Iris pigment epithelial cell (primary cell): ENCODE measurements around the gene ABHD14A.
"Not testable (repeated sequence)": the region's sequence is repeated elsewhere in the genome, so short reads cannot be mapped to it uniquely, and the experiment has no call there.

Experiments
- DNase-seq: peaks from one replicate; pipeline ENCODE4 v3.0.0-alpha.2; 2011; ENCODE audit warnings: low read depth

Gene ABHD14A

DNA sequence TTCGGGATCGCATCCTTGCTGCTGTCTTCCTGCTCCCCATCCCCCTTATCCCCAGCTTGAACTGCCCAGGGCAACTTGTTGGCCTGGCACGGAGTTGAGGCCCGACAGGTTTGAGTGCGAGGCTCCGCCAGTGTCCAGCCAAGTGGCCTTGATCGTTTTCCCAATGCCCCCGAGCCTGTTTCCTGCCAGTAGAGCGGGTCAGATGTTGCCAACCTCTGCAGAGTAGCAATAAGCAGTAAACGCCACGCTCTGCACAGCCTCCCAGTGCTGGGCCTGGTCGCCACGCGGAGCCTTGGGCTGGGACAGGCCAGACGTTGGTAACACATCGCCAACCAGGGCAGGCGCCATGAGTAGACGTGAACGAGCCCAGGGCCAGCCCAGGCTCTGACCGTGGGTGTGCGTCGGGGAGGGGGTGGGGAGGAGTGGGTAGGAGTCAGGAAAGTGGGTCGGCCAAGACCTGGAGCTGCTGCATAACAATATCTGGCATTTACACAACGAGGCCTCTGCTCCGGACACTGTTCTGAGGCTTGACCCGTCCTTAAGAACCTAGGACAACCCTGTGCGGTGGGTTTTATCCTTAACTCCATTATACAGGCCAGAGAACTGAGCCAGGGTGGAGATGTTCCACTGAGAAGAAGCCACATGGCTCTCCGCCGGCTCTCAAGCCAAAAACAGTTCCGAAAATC lies 444 bp upstream of the ABHD14A start:
- DNase-seq: no peak

DNA sequence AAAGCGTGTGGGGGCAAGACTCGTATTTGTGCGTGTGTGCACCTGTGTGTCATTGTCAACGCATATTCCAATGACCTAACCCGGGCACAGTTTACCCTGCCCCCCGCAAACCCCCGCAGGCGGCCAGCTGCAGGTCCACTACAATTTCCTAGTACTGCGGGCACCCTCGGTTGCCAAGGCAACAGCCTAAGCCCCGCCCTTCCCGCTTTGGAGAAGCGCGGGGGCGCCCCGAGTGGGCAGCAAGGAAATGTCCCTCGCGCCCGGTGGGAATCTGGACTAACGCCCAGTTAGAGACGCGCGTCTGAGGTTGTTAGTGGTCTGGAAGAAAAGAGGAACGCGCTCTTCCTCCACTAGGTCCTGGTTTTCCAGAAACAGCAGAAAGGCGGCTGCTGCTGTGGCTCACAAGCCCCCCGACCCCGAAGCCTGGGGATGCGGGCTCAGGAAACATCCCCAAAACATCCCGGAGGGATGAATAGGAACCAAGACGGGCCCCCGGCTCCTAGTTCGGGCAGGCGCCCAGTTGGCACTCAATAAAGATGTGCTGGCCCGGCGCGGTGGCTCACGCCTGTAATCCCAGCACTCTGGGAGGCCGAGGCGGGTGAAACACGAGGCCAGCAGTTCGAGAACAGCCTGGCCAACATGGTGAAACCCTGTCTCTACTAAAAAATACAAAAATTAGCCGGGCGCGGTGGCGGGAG lies 1.1 kb downstream of the ABHD14A start:
- DNase-seq: peak; percentile 59

- DNase-seq: no peak
Measured at GRCh38 chr3:51977446-51978142, 2.7 kb downstream of the ABHD14A start.

DNA sequence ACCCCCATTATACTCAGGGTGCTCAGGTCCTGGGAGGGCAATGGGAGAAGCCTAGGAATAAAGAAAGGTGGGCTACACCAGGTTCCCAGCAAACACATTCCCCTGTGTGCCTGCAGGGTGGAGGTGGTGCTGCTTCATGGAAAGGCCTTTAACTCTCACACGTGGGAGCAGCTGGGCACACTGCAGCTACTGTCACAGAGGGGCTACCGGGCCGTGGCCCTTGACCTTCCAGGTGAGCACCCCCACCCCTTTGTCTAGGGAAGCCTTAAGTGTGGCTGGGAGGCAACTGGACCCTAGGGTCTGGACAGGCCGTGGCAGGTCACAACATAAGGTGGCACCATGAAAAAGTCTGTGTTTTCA lies 3.3 kb downstream of the ABHD14A start:
- DNase-seq: no peak

- DNase-seq: no peak
Measured at GRCh38 chr3:51980253-51980652, 5.4 kb downstream of the ABHD14A start.

- DNase-seq: no peak
Measured at GRCh38 chr3:51982352-51982837, 7.5 kb downstream of the ABHD14A start.

- peak; percentile 92 for DNase-seq
Measured at GRCh38 chr3:51982838-51983577, 8.1 kb downstream of the ABHD14A start, which contains the start of gene ACY1. Gene ACY1 (plus strand): TSS chr3:51983535. CDS start chr3:51984065, 530 bp downstream.

- DNase-seq: no peak
Measured at GRCh38 chr3:51983578-51984268, 8.9 kb downstream of the ABHD14A start.

GRCh38 chr3:51984269-51984647 lies 9.4 kb downstream of the ABHD14A start:
- DNase-seq: no peak

DNA sequence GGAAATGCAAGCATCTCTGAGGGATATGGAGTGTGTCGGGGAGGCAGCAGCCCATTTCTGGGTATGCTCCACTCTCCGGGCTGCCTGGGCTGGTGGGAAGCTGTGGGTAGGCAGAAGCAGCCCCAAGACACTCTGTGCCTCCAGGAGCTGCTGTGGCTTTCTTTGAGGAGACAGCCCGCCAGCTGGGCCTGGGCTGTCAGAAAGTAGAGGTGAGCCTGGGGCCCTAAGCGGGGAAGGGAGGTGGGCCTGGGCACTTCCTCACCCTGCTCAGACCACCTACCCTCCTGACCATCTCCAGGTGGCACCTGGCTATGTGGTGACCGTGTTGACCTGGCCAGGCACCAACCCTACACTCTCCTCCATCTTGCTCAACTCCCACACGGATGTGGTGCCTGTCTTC lies 10.2 kb downstream of the ABHD14A start:
- DNase-seq: no peak

- no peak for DNase-seq
Measured at GRCh38 chr3:51986010-51986947, 11.4 kb downstream of the ABHD14A start.

- no peak for DNase-seq
Measured at GRCh38 chr3:51987568-51987967, 12.7 kb downstream of the ABHD14A start.

- no peak for DNase-seq
Measured at GRCh38 chr3:51988286-51989146, 13.7 kb downstream of the ABHD14A start.

GRCh38 chr3:51990501-51990971 lies 15.7 kb downstream of the ABHD14A start:
- DNase-seq: not testable (repeated sequence)

DNA sequence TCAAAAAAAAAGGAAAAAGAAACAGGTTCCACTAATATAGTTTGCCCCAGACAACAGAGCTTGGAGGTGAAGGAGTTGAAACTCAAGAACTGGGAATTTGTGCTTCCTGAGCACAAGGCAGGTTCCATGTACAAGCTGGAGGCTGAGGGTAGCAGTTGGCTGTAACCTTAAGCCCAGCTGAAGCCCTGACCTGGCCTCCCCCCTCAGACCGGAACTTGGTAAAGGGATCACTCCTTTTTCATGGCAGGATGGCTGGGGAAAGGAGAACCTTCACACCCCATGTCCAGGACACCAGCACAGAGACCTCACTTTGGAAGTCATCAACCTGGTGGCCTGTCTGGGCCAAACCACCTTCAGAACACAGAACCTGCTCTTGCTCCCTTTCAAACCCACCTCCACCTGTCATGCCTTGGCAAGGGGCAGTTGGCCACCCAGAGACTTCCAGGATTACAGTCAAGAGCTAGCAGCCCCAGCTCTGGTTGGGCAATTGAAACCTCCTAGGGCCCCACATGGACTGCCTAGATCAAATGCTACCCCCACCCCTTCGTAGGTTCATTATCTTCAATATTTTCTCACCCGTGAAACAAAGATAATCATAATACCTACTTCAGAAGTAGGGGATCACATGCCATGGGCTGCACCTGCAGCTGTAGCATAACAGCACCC lies 17.3 kb downstream of the ABHD14A start:
- no peak for DNase-seq

- DNase-seq: not testable (repeated sequence)
Measured at GRCh38 chr3:51993657-51994056, 18.8 kb downstream of the ABHD14A start.

DNA sequence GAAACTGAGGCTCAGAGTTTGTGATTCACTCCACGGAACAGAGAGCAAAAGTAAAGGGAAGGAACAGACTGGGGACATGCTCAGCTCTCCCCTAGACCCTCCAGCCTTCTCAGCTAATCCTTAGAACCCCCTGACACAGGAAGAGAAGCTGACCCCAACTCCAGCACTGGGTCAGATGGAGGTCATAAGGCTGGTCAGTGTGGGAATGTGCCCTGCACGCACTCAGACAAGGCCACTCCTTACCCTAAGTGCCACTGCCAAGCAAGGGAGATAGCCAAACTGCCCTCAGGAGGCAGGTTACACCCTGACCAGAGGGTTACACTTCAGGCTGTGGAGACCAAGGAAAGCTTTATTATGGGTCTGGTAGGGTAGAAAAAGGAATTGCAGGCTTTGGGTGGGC lies 19.7 kb downstream of the ABHD14A start:
- no peak for DNase-seq

DNA sequence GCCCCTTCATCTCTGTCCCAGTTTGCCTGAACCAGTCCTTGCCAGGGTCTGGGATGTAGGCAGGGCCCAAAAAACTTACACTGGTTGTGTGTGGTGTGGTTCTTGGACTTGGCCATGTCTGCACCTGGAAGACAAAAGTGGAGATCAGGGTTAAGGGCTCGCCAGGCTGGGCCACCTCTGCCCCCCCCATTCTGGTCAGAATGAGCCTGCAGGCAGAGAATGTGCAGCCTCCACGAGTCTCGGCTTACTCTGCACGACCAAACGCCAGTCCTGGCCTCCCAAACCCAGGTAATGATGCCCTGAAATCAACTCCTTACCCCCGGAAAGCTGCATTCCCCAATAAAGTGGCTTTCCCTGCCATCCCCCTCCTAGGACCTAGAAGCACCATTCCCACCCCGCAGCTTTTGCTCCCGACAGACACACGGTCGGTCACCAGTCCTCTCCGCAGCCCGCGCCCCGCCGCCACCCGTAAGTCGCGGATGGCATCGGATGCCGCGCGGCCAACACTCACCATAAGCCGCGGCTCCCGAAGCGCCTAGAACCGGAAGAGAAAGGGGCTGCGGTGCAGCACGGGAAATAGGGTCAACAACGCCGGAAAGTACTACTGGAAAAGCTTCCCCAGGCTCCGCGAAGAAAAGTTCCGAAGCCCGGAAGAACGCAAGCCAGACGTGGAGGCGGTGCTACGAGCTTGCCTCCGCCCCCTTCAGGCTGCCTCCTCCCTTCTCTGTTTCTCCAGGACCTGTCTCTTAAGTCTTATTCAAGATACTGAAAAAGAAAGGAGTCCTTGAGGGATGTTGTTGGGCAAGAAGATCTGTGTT lies 20.7 kb downstream of the ABHD14A start, which contains the start of gene RPL29:
TSS of gene RPL29 (minus strand) at position 550 of the 818 bp plus-strand sequence. CDS start at position 116, 434 bp downstream.
- peak; percentile 97 for DNase-seq
